Large intestine (tissue), 3 donors: ENCODE results near the gene MRPS6. TPM values are rescaled to one million over a fixed set of nuclear protein-coding genes. Genes with fewer than 3 reads are reported as not detected.

ENCODE experiments used
- DNase-seq, 2 donors: peaks; one replicate each; pipeline versions ENCODE4 v3.0.0 to v3.0.0-alpha.2; 2013
- H3K27ac ChIP-seq: one replicate; pipeline ENCODE4 v1.5.1; 2013; ENCODE audit warnings: low read length
- H3K27me3 ChIP-seq: 2 replicates; pipeline ENCODE4 v1.6.1; 2013; ENCODE audit warnings: low read length; ENCODE audit not compliant: control insufficient read depth, insufficient read depth
- H3K36me3 ChIP-seq: 2 replicates; pipeline ENCODE4 v1.6.1; 2013; ENCODE audit warnings: low read length; ENCODE audit not compliant: control insufficient read depth, insufficient read depth
- H3K4me1 ChIP-seq: one replicate; pipeline ENCODE4 v1.6.1; 2013; ENCODE audit warnings: low read length; ENCODE audit not compliant: control insufficient read depth, insufficient read depth
- H3K4me3 ChIP-seq: one replicate; pipeline ENCODE4 v1.5.1; 2013; ENCODE audit warnings: low read length
- H3K9me3 ChIP-seq: one replicate; pipeline ENCODE4 v1.6.1; 2013; ENCODE audit warnings: mild to moderate bottlenecking, low read depth, low read length, moderate library complexity; ENCODE audit not compliant: control insufficient read depth
- WGBS: methylation state at CpG from one replicate; pipeline ENCODE4 v1.1.5; 2013; ENCODE audit warnings: low lambda C conversion rate; ENCODE audit not compliant: insufficient coverage; 5-methylcytosine and 5-hydroxymethylcytosine counted together
- polyA plus RNA-seq: library from polyadenylated mRNA; unstranded; fragments of 120-200 nt; gene quantifications from one replicate; pipeline ENCODE4 v1.2.1, GENCODE V29; 2013

The MRPS6 gene
- polyA plus RNA-seq, 1 donor, result 111 TPM

DNA sequence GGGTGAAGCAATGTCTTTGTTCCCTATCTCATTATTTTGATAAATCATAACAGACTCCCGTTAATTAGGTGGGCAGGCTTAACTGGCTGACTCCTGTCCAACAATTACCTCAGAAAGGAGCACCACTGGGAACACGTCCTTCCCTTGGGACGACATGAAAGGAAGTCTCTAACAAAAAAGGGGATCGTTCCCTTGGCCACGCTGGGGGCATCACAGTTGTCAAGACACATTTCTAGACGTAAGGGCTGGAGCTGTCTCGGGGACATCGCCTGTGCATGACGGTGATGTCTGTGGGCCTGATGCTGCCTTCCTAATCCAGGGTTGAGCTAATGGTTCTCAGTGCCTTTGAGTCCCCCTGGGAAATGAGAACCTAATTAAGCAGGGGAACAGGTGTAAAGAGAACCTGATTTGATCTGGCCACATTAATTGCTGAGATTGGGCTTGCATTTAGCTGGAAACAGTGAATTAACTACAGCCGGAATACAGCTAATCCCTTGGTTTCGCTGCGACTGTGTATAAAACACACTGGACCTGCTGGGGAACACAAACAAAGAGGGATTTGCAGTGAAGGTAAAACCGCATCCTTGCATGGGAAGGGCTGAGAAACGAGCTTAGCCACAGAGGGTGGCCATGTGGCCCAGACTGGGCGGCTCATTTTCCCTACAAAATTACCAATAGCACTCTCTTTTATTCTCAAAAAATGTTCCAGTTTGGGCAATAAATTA, 111.8 kb downstream of the MRPS6 start:
- peak overlapping the region; percentile 89 for H3K27ac ChIP-seq
- no peaks in the 10 kb centered on the region for H3K27me3 ChIP-seq
- WGBS, result no CpG with 5 or more reads among the region's 15 CpGs
- no peaks in the 10 kb centered on the region for H3K9me3 ChIP-seq
- H3K4me3 ChIP-seq, result no peak overlapping the region
- no peaks in the 10 kb centered on the region for H3K36me3 ChIP-seq
- DNase-seq, result no peak
- H3K4me1 ChIP-seq, result peaks cover 55% of the 10 kb centered on the region

GRCh38 chr21:34186109-34186719, 112.8 kb downstream of the MRPS6 start:
- Histone ChIP-seq H3K27ac (peak overlapping the region; percentile 89), H3K9me3 (no peaks in the 10 kb centered on the region), H3K4me1 (peaks cover 55% of the 10 kb centered on the region), H3K27me3 (no peaks in the 10 kb centered on the region), H3K36me3 (no peaks in the 10 kb centered on the region), H3K4me3 (no peak overlapping the region)
- WGBS, result no CpG with 5 or more reads among the region's 12 CpGs
- DNase-seq, result peak; percentile 91 to 97

- peaks cover 39% of the 10 kb centered on the region for H3K4me1 ChIP-seq
- H3K36me3 ChIP-seq, result no peaks in the 10 kb centered on the region
- H3K9me3 ChIP-seq, result no peaks in the 10 kb centered on the region
- H3K27ac ChIP-seq, result no peak overlapping the region
- WGBS, result no CpG with 5 or more reads among the region's 6 CpGs
- no peak overlapping the region for H3K4me3 ChIP-seq
- DNase-seq, result no peak
- H3K27me3 ChIP-seq, result no peaks in the 10 kb centered on the region
These were observed 114.6 kb downstream of the MRPS6 start for GRCh38 chr21:34187935-34188334.

- Histone ChIP-seq H3K9me3 (no peaks in the 10 kb centered on the region), H3K4me3 (no peak overlapping the region), H3K4me1 (peaks cover 27% of the 10 kb centered on the region), H3K27ac (no peak overlapping the region), H3K36me3 (no peaks in the 10 kb centered on the region), H3K27me3 (no peaks in the 10 kb centered on the region)
- 70% methylated on average over 2 of the region's 3 CpGs for WGBS
- no peak for DNase-seq
These were observed 116.1 kb downstream of the MRPS6 start for GRCh38 chr21:34189506-34189905.

DNA sequence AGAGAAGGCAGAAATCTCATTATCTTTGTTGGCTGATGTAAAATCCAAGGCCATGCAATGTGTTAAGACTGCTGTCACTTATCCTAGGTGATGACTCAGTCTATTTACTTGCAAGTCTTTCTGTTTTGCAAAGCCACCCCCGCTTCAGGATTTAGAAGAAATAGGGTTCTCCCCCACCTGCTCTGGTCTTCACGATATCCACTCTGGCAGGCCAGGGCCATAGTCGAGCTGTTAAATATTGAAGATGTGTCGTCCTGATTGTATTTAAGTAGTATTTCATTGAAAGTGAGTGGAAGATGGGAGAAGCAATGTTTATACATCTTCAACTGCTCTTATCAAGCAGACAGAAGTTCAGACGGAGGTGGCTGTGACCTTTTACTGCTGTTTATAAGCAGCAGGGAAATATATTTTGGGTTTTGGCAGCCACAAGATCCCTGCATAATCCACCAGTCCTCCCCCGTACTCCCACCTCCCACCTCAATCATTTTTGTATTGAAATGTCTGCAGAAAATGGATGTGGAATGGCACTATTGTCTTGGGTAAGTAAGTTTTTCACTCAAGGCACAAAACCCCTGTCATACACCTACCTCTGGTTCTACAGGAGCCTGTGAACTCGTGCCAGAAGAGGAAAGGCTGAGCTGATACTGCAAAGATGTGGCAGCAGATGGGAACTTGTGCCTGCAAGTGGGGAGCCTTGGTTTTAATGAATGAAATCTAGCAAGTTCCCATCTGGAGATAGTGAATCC, 117.4 kb downstream of the MRPS6 start:
- H3K4me3 ChIP-seq, result no peak overlapping the region
- peaks cover 29% of the 10 kb centered on the region for H3K4me1 ChIP-seq
- H3K27me3 ChIP-seq, result no peaks in the 10 kb centered on the region
- no peaks in the 10 kb centered on the region for H3K9me3 ChIP-seq
- no CpG with 5 or more reads among the region's 7 CpGs for WGBS
- H3K27ac ChIP-seq, result peak overlapping the region; percentile 2
- H3K36me3 ChIP-seq, result no peaks in the 10 kb centered on the region
- peak in 1 of 2 donors; percentile 46 for DNase-seq

- no peak for DNase-seq
- H3K27ac ChIP-seq, result no peak overlapping the region
- peaks cover 24% of the 10 kb centered on the region for H3K4me1 ChIP-seq
- WGBS, result no CpG with 5 or more reads among the region's 1 CpG
- no peaks in the 10 kb centered on the region for H3K27me3 ChIP-seq
- no peaks in the 10 kb centered on the region for H3K9me3 ChIP-seq
- H3K36me3 ChIP-seq, result no peaks in the 10 kb centered on the region
- H3K4me3 ChIP-seq, result no peak overlapping the region
These were observed 118.5 kb downstream of the MRPS6 start for GRCh38 chr21:34191876-34192275.

Other genes with a start within 250 kb of the MRPS6 start
- gene ATP5PO, start 157.8 kb upstream of the MRPS6 start, polyA plus RNA-seq, result 276 TPM
- gene SLC5A3, start within 50 bp of the MRPS6 start, polyA plus RNA-seq, result 44.2 TPM